BE2C (cell line): ENCODE results near the gene MKKS.

Experiments used
- DNase-seq: peaks from one replicate; pipeline ENCODE4 v3.0.0-alpha.2; 2020
- H3K27me3 ChIP-seq: fragments of 250-450 bp; sonication (Bioruptor Pico); 2 replicates; pipeline ENCODE4 v1.5.1; 2020; ENCODE audit warnings: mild to moderate bottlenecking
- H3K36me3 ChIP-seq: fragments of 250-450 bp; sonication (Bioruptor Pico); 2 replicates; pipeline ENCODE4 v1.5.1; 2020; ENCODE audit warnings: mild to moderate bottlenecking
- H3K4me1 ChIP-seq: fragments of 250-450 bp; sonication (Bioruptor Pico); 2 replicates; pipeline ENCODE4 v1.5.1; 2020
- H3K4me3 ChIP-seq: 2 replicates; pipeline ENCODE4 v1.5.1; 2011; ENCODE audit warnings: low read depth, low read length
- H3K9me3 ChIP-seq: fragments of 250-450 bp; sonication (Bioruptor Pico); 2 replicates; pipeline ENCODE4 v1.5.1; 2020
- CTCF ChIP-seq: IDR thresholded peaks from 2 replicates; pipeline ENCODE4 v1.5.1; 2012; ENCODE audit warnings: mild to moderate bottlenecking, low read depth, low read length

Gene MKKS

GRCh38 chr20:10387686-10388085 lies 46.3 kb downstream of the MKKS start:
- Histone ChIP-seq H3K4me3 (no peak overlapping the region), H3K27me3 (no peaks in the 10 kb centered on the region), H3K9me3 (no peaks in the 10 kb centered on the region), H3K4me1 (peaks cover 3% of the 10 kb centered on the region), H3K36me3 (no peaks in the 10 kb centered on the region)
- no peak for TF ChIP-seq CTCF
- DNase-seq: no peak

- no peak overlapping the region for H3K4me3 ChIP-seq
- DNase-seq: no peak
- H3K4me1 ChIP-seq: peaks cover 3% of the 10 kb centered on the region
- H3K36me3 ChIP-seq: no peaks in the 10 kb centered on the region
- H3K9me3 ChIP-seq: no peaks in the 10 kb centered on the region
- TF ChIP-seq CTCF: no peak
- H3K27me3 ChIP-seq: no peaks in the 10 kb centered on the region
Measured at GRCh38 chr20:10385850-10386544, 48.0 kb downstream of the MKKS start.

GRCh38 chr20:10381477-10381876 lies 52.5 kb downstream of the MKKS start:
- H3K36me3 ChIP-seq: no peaks in the 10 kb centered on the region
- no peak for TF ChIP-seq CTCF
- no peaks in the 10 kb centered on the region for H3K27me3 ChIP-seq
- no peaks in the 10 kb centered on the region for H3K9me3 ChIP-seq
- no peak for DNase-seq
- no peak overlapping the region for H3K4me3 ChIP-seq
- no peaks in the 10 kb centered on the region for H3K4me1 ChIP-seq

- Histone ChIP-seq H3K4me3 (no peak overlapping the region), H3K4me1 (no peaks in the 10 kb centered on the region), H3K9me3 (no peaks in the 10 kb centered on the region), H3K36me3 (no peaks in the 10 kb centered on the region), H3K27me3 (no peaks in the 10 kb centered on the region)
- DNase-seq: no peak
- no peak for TF ChIP-seq CTCF
Measured at GRCh38 chr20:10379761-10380160, 54.3 kb downstream of the MKKS start.

GRCh38 chr20:10376270-10377075 lies 57.5 kb downstream of the MKKS start:
- H3K4me3 ChIP-seq: no peak overlapping the region
- no peak for DNase-seq
- no peaks in the 10 kb centered on the region for H3K36me3 ChIP-seq
- no peaks in the 10 kb centered on the region for H3K27me3 ChIP-seq
- TF ChIP-seq CTCF: no peak
- H3K4me1 ChIP-seq: no peaks in the 10 kb centered on the region
- H3K9me3 ChIP-seq: no peaks in the 10 kb centered on the region

- Histone ChIP-seq H3K27me3 (no peaks in the 10 kb centered on the region), H3K4me1 (no peaks in the 10 kb centered on the region), H3K4me3 (no peak overlapping the region), H3K36me3 (no peaks in the 10 kb centered on the region), H3K9me3 (no peaks in the 10 kb centered on the region)
- no peak for TF ChIP-seq CTCF
- no peak for DNase-seq
Measured at GRCh38 chr20:10375191-10375590, 58.8 kb downstream of the MKKS start.
